ENCODE results near the gene CNTN1.

GRCh38 chr12:40681148-40681547 lies 11.1 kb upstream of the CNTN1 start:
- TF ChIP-seq CTCF (IDR thresholded peaks at IDR 0.05) = no peak
- TF ChIP-seq POLR2A (IDR thresholded peaks at IDR 0.05) = no peak

All from lower leg skin (tissue), 3 donors.